Ammon's horn (tissue), 1 donor: ENCODE measurements around the gene DPYSL4.
"Not testable (repeated sequence)": the region's sequence is repeated elsewhere in the genome, so short reads cannot be mapped to it uniquely, and the experiment has no call there.

Experiments used
- DNase-seq: peaks from one replicate; pipeline ENCODE4 v3.0.0-alpha.2; 2016; ENCODE audit warnings: low spot score

The DPYSL4 gene

GRCh38 chr10:132207536-132208461 is 21.1 kb downstream of the DPYSL4 start:
- DNase-seq = no peak

- no peak for DNase-seq
Measured at GRCh38 chr10:132208462-132209050, 21.8 kb downstream of the DPYSL4 start.

- no peak for DNase-seq
Measured at GRCh38 chr10:132209130-132209529, 22.4 kb downstream of the DPYSL4 start.

GRCh38 chr10:132209978-132210530 is 23.3 kb downstream of the DPYSL4 start:
- DNase-seq = no peak

GRCh38 chr10:132210766-132211165 is 24.0 kb downstream of the DPYSL4 start:
- DNase-seq = no peak

GRCh38 chr10:132211246-132211645 is 24.5 kb downstream of the DPYSL4 start:
- no peak for DNase-seq

- DNase-seq = no peak
Measured at GRCh38 chr10:132212816-132213215, 26.1 kb downstream of the DPYSL4 start.

- no peak for DNase-seq
Measured at GRCh38 chr10:132213917-132214316, 27.2 kb downstream of the DPYSL4 start.

- DNase-seq = not testable (repeated sequence)
Measured at GRCh38 chr10:132216441-132216840, 29.7 kb downstream of the DPYSL4 start.

GRCh38 chr10:132219486-132219885 is 32.7 kb downstream of the DPYSL4 start:
- no peak for DNase-seq

- DNase-seq = no peak
Measured at GRCh38 chr10:132220061-132220460, 33.3 kb downstream of the DPYSL4 start.

- DNase-seq = not testable (repeated sequence)
Measured at GRCh38 chr10:132220996-132221395, 34.2 kb downstream of the DPYSL4 start.

GRCh38 chr10:132222726-132223125 is 36.0 kb downstream of the DPYSL4 start:
- DNase-seq = no peak

GRCh38 chr10:132223156-132223590 is 36.4 kb downstream of the DPYSL4 start:
- DNase-seq = peak; percentile 91

GRCh38 chr10:132223611-132224342 is 37.0 kb downstream of the DPYSL4 start:
- no peak for DNase-seq

- DNase-seq = no peak
Measured at GRCh38 chr10:132224343-132225072, 37.8 kb downstream of the DPYSL4 start.

GRCh38 chr10:132225073-132225848 is 38.5 kb downstream of the DPYSL4 start:
- DNase-seq = no peak

GRCh38 chr10:132225849-132226205 is 39.1 kb downstream of the DPYSL4 start:
- DNase-seq = no peak

- DNase-seq = no peak
Measured at GRCh38 chr10:132226586-132227405, 40.0 kb downstream of the DPYSL4 start.

- no peak for DNase-seq
Measured at GRCh38 chr10:132227851-132228390, 41.2 kb downstream of the DPYSL4 start.
